Large intestine (tissue), 3 donors: ENCODE measurements around the gene AGTRAP. TPM values are rescaled to one million over a fixed set of nuclear protein-coding genes. Genes with fewer than 3 reads are reported as not detected.

Source experiments
- DNase-seq, 2 donors: peaks; one replicate each; pipeline versions ENCODE4 v3.0.0 to v3.0.0-alpha.2; 2013
- H3K27ac ChIP-seq: one replicate; pipeline ENCODE4 v1.5.1; 2013; ENCODE audit warnings: low read length
- H3K27me3 ChIP-seq: 2 replicates; pipeline ENCODE4 v1.6.1; 2013; ENCODE audit warnings: low read length; ENCODE audit not compliant: control insufficient read depth, insufficient read depth
- H3K36me3 ChIP-seq: 2 replicates; pipeline ENCODE4 v1.6.1; 2013; ENCODE audit warnings: low read length; ENCODE audit not compliant: control insufficient read depth, insufficient read depth
- H3K4me1 ChIP-seq: one replicate; pipeline ENCODE4 v1.6.1; 2013; ENCODE audit warnings: low read length; ENCODE audit not compliant: control insufficient read depth, insufficient read depth
- H3K4me3 ChIP-seq: one replicate; pipeline ENCODE4 v1.5.1; 2013; ENCODE audit warnings: low read length
- H3K9me3 ChIP-seq: one replicate; pipeline ENCODE4 v1.6.1; 2013; ENCODE audit warnings: mild to moderate bottlenecking, low read depth, low read length, moderate library complexity; ENCODE audit not compliant: control insufficient read depth
- WGBS: methylation state at CpG from one replicate; pipeline ENCODE4 v1.1.5; 2013; ENCODE audit warnings: low lambda C conversion rate; ENCODE audit not compliant: insufficient coverage; 5-methylcytosine and 5-hydroxymethylcytosine counted together
- polyA plus RNA-seq: library from polyadenylated mRNA; unstranded; fragments of 120-200 nt; gene quantifications from one replicate; pipeline ENCODE4 v1.2.1, GENCODE V29; 2013

AGTRAP gene
- polyA plus RNA-seq, 1 donor, result 21.5 TPM

DNA sequence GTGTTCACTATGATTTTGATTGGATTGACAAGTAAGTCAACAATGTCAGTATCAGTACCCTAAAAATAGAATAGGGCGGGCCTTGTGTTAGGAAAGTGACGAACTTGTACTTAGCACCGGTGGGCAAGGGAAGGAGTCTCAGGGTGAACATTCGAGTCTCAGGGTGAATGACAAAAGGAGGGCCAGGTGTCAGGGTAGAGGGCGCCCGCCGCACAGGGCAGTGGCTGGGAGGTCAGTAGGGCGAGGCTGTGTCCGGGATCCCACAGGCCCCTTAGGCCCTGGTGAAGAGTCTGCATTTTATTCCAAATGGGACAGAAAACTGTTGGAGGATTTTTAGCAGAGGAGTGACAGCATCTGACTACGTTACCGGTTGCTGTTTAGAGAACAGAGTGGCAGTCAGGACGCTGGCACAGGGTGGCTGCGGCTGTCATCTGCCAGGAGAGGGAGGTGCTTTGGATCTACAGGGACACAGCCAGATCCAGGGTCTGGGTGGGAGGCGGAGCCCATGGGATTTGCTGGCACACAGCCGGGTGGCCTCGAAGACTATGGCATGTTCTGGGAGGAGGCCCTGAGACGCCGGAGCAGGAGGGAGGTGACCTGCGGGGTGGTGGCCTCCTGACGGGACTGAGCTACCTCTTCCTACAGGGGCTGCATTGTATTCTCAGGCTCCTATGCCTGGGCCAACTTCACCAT, 11.0 kb downstream of the AGTRAP start:
- Histone ChIP-seq H3K36me3 (peaks cover 28% of the 10 kb centered on the region), H3K9me3 (no peaks in the 10 kb centered on the region), H3K27ac (no peak overlapping the region), H3K27me3 (no peaks in the 10 kb centered on the region), H3K4me1 (no peaks in the 10 kb centered on the region), H3K4me3 (no peak overlapping the region)
- DNase-seq, result no peak
- 100% methylated on average over 1 of the region's 20 CpGs for WGBS

DNA sequence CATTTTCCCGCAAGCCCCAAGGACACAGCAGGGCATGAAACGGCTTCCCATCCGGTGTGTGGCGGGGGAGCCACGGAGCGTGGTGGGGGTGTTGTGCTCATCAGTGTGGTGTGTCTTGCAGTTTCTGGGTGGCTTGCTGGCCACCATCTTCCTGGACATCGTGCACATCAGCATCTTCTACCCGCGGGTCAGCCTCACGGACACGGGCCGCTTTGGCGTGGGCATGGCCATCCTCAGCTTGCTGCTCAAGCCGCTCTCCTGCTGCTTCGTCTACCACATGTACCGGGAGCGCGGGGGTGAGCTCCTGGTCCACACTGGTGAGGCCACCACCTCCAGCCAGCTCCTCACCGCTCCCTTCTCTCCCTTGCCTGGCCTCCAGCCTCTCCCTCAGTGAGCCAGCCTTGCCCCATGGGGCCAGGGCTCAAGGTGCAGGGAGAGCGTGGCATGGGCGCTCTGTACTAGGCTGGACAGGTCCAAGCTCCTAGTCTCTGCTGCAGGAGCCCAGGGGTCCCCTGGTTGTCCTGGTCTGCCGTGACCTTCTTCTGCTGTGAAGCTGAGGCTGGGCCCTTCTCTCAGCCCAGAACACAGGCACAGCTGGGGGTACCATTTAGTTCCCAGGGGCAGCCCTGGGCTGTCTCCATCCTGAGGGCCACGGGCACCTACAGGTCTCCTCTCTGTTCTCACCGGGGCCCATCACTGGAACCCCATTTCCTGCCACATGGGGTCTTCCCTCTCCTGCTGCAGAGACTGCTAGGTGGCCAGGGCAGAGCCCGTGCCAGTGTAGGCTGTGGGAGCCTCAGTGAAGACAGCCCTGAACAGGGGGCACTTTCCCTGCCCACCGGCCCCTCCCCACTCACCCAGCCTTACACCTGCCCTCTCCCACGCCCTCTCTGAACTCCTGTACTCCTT, 12.6 kb downstream of the AGTRAP start:
- no peak for DNase-seq
- H3K27ac ChIP-seq, result no peak overlapping the region
- WGBS, result no CpG with 5 or more reads among the region's 27 CpGs
- no peak overlapping the region for H3K4me3 ChIP-seq
- no peaks in the 10 kb centered on the region for H3K9me3 ChIP-seq
- H3K36me3 ChIP-seq, result peaks cover 28% of the 10 kb centered on the region
- no peaks in the 10 kb centered on the region for H3K4me1 ChIP-seq
- no peaks in the 10 kb centered on the region for H3K27me3 ChIP-seq

- Histone ChIP-seq H3K4me3 (no peak overlapping the region), H3K27ac (no peak overlapping the region), H3K36me3 (peaks cover 28% of the 10 kb centered on the region), H3K4me1 (no peaks in the 10 kb centered on the region), H3K9me3 (no peaks in the 10 kb centered on the region), H3K27me3 (no peaks in the 10 kb centered on the region)
- DNase-seq, result no peak
- no CpG with 5 or more reads among the region's 9 CpGs for WGBS
Observed at GRCh38 chr1:11749203-11749689, 13.3 kb downstream of the AGTRAP start.

DNA sequence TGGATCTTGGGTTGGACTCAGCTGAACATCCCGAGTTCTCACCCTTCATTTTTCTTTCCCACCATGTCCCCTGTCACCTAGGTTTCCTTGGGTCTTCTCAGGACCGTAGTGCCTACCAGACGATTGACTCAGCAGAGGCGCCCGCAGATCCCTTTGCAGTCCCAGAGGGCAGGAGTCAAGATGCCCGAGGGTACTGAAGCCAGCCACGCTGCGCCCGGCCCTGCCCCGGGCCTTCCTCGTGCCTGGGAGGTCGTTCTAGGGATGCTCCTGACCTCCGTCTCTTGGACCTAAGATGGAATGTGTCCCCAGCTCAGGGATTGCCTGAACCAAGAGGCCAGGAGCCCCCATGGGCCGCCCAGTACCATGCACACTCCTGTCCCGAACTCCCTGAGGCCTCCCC, 14.1 kb downstream of the AGTRAP start:
- H3K4me3 ChIP-seq, result no peak overlapping the region
- no peaks in the 10 kb centered on the region for H3K9me3 ChIP-seq
- whole genome bisulfite sequencing, result no CpG with 5 or more reads among the region's 15 CpGs
- H3K4me1 ChIP-seq, result no peaks in the 10 kb centered on the region
- H3K27me3 ChIP-seq, result no peaks in the 10 kb centered on the region
- no peak for DNase-seq
- no peak overlapping the region for H3K27ac ChIP-seq
- H3K36me3 ChIP-seq, result peaks cover 28% of the 10 kb centered on the region

DNA sequence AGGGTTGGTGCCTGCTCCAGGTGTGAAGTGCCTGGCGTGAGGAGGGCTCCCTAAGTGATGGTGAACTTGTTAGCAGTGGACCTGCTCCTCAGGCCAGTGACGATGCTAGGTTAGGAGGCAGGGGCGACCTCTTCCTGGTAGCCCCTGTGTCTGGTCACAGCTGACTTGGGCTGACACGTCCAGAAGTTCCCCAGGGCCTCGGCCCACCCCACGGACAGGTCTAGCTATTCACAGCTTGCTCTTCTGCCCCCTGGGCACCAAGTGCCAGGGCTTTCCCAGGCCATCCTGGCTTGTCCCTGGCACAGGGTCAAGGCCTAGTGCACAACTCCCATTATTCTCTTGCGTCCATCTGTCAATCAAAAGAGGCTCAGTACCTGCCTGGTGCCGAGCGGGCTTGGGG, 15.2 kb downstream of the AGTRAP start:
- no peaks in the 10 kb centered on the region for H3K4me1 ChIP-seq
- WGBS, result no CpG with 5 or more reads among the region's 9 CpGs
- no peak for DNase-seq
- H3K36me3 ChIP-seq, result peaks cover 24% of the 10 kb centered on the region
- no peaks in the 10 kb centered on the region for H3K27me3 ChIP-seq
- H3K9me3 ChIP-seq, result no peaks in the 10 kb centered on the region
- no peak overlapping the region for H3K27ac ChIP-seq
- no peak overlapping the region for H3K4me3 ChIP-seq

GRCh38 chr1:11752359-11753088, 16.6 kb downstream of the AGTRAP start:
- Histone ChIP-seq H3K4me1 (no peaks in the 10 kb centered on the region), H3K4me3 (no peak overlapping the region), H3K27me3 (no peaks in the 10 kb centered on the region), H3K27ac (no peak overlapping the region), H3K9me3 (no peaks in the 10 kb centered on the region), H3K36me3 (peaks cover 23% of the 10 kb centered on the region)
- WGBS, result no CpG with 5 or more reads among the region's 17 CpGs
- no peak for DNase-seq

DNA sequence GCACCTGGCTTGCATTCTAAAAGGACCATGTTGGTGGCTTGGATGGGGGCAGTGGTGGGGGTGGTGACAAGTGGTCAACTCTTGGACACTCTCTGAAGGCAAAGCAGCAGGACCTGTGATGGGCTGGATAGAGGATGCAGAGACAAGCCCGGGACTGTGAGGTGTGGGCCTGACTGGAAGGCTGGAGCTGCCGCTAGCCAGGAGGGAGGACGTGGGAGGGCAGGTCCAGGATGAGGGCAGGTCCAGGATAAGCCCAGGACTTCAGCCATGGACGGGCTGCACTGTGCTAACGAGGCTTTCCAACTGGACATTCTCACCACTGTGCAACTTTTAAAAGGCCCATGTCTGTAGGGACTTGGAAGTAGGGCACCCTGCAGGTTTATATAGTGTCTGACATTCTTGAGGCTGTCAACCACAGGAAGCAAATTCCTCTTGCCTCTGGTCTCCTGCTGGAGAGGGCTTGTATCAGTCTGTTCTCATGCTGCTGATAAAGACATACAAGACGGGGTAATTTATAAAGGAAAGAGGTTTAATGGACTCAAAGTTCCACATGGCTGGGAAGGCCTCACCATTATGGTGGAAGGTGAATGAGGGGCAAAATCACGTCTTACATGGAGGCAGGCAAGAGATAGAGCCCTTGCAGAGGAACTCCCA, 17.7 kb downstream of the AGTRAP start:
- DNase-seq, result no peak
- H3K4me3 ChIP-seq, result no peak overlapping the region
- peaks cover 16% of the 10 kb centered on the region for H3K36me3 ChIP-seq
- H3K4me1 ChIP-seq, result no peaks in the 10 kb centered on the region
- 0% methylated on average over 1 of the region's 7 CpGs for WGBS
- no peak overlapping the region for H3K27ac ChIP-seq
- H3K27me3 ChIP-seq, result no peaks in the 10 kb centered on the region
- no peaks in the 10 kb centered on the region for H3K9me3 ChIP-seq

DNA sequence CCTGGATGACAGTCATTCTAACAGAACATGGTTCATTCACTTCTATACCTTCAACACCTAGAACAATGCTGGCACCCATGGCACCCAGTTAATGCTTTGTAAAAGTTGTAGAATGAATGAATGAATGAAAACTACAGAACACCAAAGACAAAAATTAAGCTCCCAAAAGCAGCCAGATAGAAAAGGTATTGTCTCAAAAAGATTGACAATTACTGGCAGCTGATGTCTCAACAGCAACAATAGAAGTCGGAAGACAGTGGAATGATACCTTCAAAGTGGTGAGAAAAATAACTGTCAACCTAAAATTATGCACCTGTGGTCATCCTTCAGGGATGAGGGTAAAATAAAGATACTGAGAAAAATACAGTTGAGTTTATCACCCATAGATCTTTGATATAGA, 21.1 kb downstream of the AGTRAP start:
- no peak overlapping the region for H3K27ac ChIP-seq

GRCh38 chr1:11759791-11760190, 23.9 kb downstream of the AGTRAP start:
- no peaks in the 10 kb centered on the region for H3K4me1 ChIP-seq
- no peak for DNase-seq
- no CpG with 5 or more reads among the region's 4 CpGs for WGBS
- H3K4me3 ChIP-seq, result no peak overlapping the region
- H3K27me3 ChIP-seq, result peaks cover 15% of the 10 kb centered on the region
- peaks cover 3% of the 10 kb centered on the region for H3K9me3 ChIP-seq
- no peaks in the 10 kb centered on the region for H3K36me3 ChIP-seq
- H3K27ac ChIP-seq, result no peak overlapping the region

More for the DNA sequence above, 21.1 kb downstream of the AGTRAP start:
- DNase-seq, result no peak
- WGBS, result no CpG with 5 or more reads among the region's 1 CpG
- Histone ChIP-seq H3K4me1 (no peaks in the 10 kb centered on the region), H3K4me3 (no peak overlapping the region), H3K36me3 (no peaks in the 10 kb centered on the region), H3K9me3 (peaks cover 3% of the 10 kb centered on the region), H3K27me3 (peaks cover 10% of the 10 kb centered on the region)

GRCh38 chr1:11761285-11761684, 25.3 kb downstream of the AGTRAP start:
- H3K36me3 ChIP-seq, result no peaks in the 10 kb centered on the region
- no peaks in the 10 kb centered on the region for H3K4me1 ChIP-seq
- no peak overlapping the region for H3K27ac ChIP-seq
- DNase-seq, result no peak
- 100% methylated on average over 1 of the region's 6 CpGs for WGBS
- peaks cover 15% of the 10 kb centered on the region for H3K27me3 ChIP-seq
- H3K9me3 ChIP-seq, result peaks cover 3% of the 10 kb centered on the region
- no peak overlapping the region for H3K4me3 ChIP-seq
